ENCODE results near the gene PROSER1.

The PROSER1 gene

DNA sequence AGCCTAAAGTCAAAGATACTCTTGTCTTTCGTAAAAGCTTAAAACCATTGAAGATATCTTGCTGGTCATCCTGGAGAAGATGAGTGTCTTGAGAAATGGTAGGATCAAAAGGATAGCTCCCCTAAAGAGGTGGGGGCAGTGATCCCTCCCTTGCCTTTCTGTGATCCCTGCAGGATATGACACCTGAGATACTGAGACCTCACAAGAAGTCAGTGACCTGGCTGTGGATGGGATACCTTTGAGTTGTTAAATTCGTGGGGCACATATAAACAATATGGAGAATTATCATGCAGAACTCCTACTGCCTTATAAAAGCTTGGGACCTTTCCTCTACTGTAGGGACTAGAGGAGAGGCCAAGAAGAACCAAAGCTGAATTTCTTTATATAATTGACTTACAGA lies 68.7 kb downstream of the PROSER1 start:
- TF ChIP-seq ZNF70 (CRISPR knock-in tag; IDR thresholded peaks at IDR 0.05) (no peak), PATZ1 (CRISPR knock-in tag; IDR thresholded peaks at IDR 0.05; ENCODE audit: borderline replicate concordance) (no peak), ESRRG (CRISPR knock-in tag; IDR thresholded peaks at IDR 0.05) (no peak), TCF4 (CRISPR knock-in tag; IDR thresholded peaks at IDR 0.05; ENCODE audit: borderline replicate concordance) (no peak), GLIS3 (CRISPR knock-in tag; IDR thresholded peaks at IDR 0.05) (no peak), ZC3H10 (CRISPR knock-in tag; IDR thresholded peaks at IDR 0.05) (no peak), ZFP30 (CRISPR knock-in tag; IDR thresholded peaks at IDR 0.05) (no peak), ARNTL (CRISPR knock-in tag; IDR thresholded peaks at IDR 0.05; ENCODE audit: borderline replicate concordance, low read depth) (no peak), SNAI2 (CRISPR knock-in tag; IDR thresholded peaks at IDR 0.05) (no peak), POU6F1 (CRISPR knock-in tag; IDR thresholded peaks at IDR 0.05; ENCODE audit: borderline replicate concordance, low read depth) (no peak), OSR1 (CRISPR knock-in tag; IDR thresholded peaks at IDR 0.05) (no peak), ISL1 (CRISPR knock-in tag; IDR thresholded peaks at IDR 0.05) (no peak), ZNF8 (CRISPR knock-in tag; IDR thresholded peaks at IDR 0.05) (no peak), BACH2 (CRISPR knock-in tag; IDR thresholded peaks at IDR 0.05; ENCODE audit: borderline replicate concordance) (no peak), PPARA (CRISPR knock-in tag; IDR thresholded peaks at IDR 0.05; ENCODE audit: borderline replicate concordance) (no peak), RARB (CRISPR knock-in tag; IDR thresholded peaks at IDR 0.05) (no peak), TOX (CRISPR knock-in tag; IDR thresholded peaks at IDR 0.05; ENCODE audit: borderline replicate concordance) (no peak), ZNF565 (CRISPR knock-in tag; conservative IDR thresholded peaks at IDR 0.05; ENCODE audit: low read depth) (no peak)
- TF ChIP-seq, protein P1, sequence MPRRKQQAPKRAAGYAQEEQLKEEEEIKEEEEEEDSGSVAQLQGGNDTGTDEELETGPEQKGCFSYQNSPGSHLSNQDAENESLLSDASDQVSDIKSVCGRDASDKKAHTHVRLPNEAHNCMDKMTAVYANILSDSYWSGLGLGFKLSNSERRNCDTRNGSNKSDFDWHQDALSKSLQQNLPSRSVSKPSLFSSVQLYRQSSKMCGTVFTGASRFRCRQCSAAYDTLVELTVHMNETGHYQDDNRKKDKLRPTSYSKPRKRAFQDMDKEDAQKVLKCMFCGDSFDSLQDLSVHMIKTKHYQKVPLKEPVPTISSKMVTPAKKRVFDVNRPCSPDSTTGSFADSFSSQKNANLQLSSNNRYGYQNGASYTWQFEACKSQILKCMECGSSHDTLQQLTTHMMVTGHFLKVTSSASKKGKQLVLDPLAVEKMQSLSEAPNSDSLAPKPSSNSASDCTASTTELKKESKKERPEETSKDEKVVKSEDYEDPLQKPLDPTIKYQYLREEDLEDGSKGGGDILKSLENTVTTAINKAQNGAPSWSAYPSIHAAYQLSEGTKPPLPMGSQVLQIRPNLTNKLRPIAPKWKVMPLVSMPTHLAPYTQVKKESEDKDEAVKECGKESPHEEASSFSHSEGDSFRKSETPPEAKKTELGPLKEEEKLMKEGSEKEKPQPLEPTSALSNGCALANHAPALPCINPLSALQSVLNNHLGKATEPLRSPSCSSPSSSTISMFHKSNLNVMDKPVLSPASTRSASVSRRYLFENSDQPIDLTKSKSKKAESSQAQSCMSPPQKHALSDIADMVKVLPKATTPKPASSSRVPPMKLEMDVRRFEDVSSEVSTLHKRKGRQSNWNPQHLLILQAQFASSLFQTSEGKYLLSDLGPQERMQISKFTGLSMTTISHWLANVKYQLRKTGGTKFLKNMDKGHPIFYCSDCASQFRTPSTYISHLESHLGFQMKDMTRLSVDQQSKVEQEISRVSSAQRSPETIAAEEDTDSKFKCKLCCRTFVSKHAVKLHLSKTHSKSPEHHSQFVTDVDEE (CRISPR knock-in tag; IDR thresholded peaks at IDR 0.05) = no peak
- ATAC-seq = no peak

DNA sequence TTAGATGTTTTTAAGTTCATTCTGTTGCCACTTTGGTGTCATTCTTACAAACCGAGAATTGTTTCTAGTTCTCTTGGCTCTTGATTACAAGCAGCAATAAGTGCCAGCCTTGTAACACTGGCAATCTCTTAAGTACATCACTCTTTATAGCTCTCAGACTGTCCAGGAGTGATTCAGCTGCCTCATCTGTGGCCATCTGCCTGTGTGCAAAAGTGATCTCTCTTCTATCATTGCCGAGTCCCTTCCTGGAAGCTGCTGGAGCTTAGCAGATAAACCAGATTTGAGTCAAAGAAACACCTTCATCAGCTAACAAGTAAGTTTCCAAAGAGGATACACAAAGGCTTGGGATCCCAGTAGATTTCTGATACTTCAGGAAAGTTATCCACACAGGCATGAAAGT lies 70.4 kb downstream of the PROSER1 start:
- TF ChIP-seq CSDC2 (CRISPR knock-in tag; IDR thresholded peaks at IDR 0.05) (no peak), ZNF70 (CRISPR knock-in tag; IDR thresholded peaks at IDR 0.05) (no peak), ESRRG (CRISPR knock-in tag; IDR thresholded peaks at IDR 0.05) (no peak), ZFP3 (CRISPR knock-in tag; IDR thresholded peaks at IDR 0.05) (no peak), POU6F1 (CRISPR knock-in tag; IDR thresholded peaks at IDR 0.05; ENCODE audit: borderline replicate concordance, low read depth) (no peak), RARB (CRISPR knock-in tag; IDR thresholded peaks at IDR 0.05) (no peak), SNAI2 (CRISPR knock-in tag; IDR thresholded peaks at IDR 0.05) (no peak), GLIS3 (CRISPR knock-in tag; IDR thresholded peaks at IDR 0.05) (no peak), ZNF565 (CRISPR knock-in tag; conservative IDR thresholded peaks at IDR 0.05; ENCODE audit: low read depth) (no peak), CSRNP3 (CRISPR knock-in tag; IDR thresholded peaks at IDR 0.05) (no peak), OSR1 (CRISPR knock-in tag; IDR thresholded peaks at IDR 0.05) (no peak), TCF4 (CRISPR knock-in tag; IDR thresholded peaks at IDR 0.05; ENCODE audit: borderline replicate concordance) (no peak), ISL1 (CRISPR knock-in tag; IDR thresholded peaks at IDR 0.05) (no peak), PPARA (CRISPR knock-in tag; IDR thresholded peaks at IDR 0.05; ENCODE audit: borderline replicate concordance) (no peak), ZC3H10 (CRISPR knock-in tag; IDR thresholded peaks at IDR 0.05) (no peak)

More for the DNA sequence above, 70.4 kb downstream of the PROSER1 start:
- ATAC-seq = no peak

Measured in SK-N-SH treated with all-trans-retinoic acid at 6 μM for 48 hours (cell line).